Activated T-cell treated with anti-CD3 and anti-CD28 coated beads for 4 hours (primary cell): ENCODE data around the gene TRAF5.
"Not testable (repeated sequence)": the region's sequence is repeated elsewhere in the genome, so short reads cannot be mapped to it uniquely, and the experiment has no call there.

ENCODE experiments used
- DNase-seq: peaks from one replicate; pipeline ENCODE4 v3.0.0-alpha.2; 2020

Gene TRAF5, protein sequence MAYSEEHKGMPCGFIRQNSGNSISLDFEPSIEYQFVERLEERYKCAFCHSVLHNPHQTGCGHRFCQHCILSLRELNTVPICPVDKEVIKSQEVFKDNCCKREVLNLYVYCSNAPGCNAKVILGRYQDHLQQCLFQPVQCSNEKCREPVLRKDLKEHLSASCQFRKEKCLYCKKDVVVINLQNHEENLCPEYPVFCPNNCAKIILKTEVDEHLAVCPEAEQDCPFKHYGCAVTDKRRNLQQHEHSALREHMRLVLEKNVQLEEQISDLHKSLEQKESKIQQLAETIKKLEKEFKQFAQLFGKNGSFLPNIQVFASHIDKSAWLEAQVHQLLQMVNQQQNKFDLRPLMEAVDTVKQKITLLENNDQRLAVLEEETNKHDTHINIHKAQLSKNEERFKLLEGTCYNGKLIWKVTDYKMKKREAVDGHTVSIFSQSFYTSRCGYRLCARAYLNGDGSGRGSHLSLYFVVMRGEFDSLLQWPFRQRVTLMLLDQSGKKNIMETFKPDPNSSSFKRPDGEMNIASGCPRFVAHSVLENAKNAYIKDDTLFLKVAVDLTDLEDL

DNA sequence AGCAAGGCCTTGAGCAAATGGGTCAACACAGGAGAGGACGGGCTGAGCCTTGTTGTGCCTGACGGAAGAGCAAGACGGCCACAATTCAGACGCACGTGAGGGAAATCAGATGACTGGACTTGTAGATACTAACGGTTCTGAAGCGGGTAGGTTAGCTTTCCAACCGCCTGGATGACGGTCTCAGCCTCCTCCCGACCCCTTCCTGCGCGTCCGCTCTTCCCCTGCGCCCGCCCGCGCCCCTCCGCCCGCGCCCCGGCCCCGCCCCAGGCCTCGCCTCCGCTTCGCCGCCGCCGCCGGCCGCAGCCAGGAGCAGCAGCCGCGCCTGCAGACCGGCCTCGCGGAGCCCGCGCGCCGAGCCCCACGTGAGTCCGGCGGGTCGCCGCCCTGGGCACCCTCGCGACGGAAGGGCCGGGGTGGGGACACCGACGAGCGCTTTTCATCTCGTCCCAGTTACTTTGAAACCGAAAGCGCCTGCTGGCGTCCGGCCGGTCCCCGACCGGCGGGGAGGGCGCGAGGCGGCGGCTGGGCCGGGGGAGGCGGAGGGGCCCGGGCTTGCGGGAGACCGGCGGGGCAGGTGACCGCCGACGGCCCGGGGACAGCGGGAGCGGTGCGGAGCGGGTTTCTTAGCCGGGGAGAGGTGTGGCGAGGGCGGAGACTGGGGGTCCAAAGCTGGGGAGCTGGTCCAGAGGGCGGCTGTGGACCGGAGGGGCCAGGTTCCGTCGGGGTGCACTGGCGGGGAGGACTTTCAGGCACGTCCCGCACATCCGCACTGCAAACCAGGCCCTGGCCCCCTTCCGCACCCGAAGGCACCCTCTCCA, at the start of gene TRAF5:
Gene TRAF5 (plus strand): TSS at position 306 of the 818 bp plus-strand sequence. CDS start 26,407 bp downstream, outside the sequence.
- peak; percentile 40 for DNase-seq

DNA sequence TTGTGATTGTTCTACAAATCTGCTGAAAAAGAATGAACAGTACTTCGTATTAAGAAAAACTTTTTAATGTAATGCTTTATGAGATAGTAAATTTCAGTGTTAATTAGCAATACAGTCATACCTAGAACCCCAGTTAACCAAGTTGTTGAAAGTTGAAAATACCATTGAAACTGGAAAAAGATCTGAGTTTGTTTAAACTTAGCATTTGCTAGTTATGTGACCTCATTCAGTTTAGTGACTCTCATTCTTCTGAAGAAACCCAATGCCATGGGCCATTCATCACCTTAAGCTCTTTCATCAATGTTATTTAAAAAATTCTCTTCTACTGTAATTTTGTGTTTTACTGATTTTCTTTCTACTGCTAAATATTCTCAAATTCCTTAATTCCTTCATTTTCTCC, 47.3 kb upstream of the TRAF5 start:
- DNase-seq = no peak

DNA sequence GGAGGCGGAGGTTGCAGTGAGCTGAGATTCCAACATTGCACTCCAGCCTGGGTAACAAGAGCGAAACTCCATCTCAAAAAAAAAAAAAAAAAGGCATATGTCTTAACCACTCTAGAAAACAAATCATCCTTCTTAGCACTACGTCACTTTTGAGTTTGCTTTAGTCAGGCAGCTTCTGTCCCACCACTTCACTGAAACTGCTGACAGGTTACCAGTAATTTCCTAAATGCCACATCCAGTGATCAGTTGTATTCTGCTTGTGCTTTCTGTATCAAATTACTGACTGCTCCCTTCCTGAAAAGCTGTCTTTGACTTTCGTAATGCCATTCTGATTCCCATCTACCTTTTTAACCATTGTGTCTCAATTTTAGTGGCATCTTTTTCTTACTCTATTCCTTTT, 45.7 kb upstream of the TRAF5 start:
- no peak for DNase-seq

DNA sequence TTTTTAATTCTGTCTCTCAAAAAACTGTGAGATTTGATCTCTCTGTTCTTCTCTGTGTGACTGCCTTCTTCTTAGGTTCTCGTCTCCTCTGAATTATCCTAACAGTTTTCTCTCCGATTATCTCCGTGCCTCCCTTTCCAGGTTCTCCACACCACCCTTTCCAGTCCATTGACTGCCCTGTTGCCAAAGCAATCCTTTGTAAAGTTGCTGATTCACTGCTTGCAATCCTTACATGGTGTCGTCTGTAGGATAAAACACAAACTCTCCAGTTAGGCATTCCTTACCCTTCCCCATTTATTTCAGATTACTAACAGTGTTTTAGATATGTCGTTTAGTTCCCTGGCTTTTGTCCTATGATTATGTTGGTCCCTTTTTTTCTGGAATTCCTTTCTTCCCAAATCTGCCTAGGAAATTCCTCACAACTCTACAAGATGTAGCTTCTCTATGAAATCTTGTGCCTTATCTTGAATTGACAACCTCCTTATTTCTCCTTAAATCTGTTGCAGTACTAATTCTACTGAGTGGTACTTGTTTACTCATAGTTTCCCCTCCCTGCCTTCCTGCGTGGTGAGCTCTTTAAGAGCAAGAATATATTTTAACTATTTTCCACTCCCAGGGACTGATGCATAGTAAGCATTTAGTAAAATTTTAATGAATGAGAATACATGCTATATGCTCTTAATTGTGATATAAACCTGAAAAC, 45.2 kb upstream of the TRAF5 start:
- no peak for DNase-seq

DNA sequence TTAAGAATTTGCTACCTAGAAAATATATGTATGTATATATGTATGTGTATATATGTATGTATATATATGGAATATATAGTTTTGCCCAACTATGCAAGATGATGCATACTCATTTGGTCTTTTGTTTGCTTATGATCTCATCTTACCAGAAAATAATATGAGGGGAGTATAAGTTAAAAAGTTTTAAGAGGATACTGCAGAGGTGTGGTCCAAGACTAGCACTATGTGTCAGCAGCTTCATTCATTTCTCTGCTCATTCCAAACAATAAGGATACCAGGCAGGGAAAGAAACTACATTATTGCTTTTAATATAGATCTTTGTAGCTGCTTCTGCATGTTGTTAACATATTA, 44.6 kb upstream of the TRAF5 start:
- no peak for DNase-seq

DNA sequence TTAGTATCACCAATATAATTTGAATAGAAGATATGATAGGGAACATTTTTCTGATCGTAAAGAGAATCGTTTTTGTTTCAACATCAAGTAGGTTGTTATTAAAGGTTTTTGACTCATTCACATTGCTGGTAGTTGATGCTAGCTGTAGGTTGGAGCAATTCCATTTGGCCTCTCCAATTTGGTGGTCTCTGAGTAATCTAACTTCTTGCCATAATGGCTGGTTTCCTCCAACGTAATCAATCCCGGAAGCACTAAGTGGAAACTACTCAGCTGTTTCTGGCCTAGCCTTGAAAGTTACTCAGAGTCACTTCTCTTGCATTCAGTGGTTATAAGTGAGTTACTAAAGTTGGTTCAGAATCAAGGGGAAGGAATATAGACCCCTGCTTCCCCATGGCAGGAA, 41.4 kb upstream of the TRAF5 start:
- no peak for DNase-seq

DNA sequence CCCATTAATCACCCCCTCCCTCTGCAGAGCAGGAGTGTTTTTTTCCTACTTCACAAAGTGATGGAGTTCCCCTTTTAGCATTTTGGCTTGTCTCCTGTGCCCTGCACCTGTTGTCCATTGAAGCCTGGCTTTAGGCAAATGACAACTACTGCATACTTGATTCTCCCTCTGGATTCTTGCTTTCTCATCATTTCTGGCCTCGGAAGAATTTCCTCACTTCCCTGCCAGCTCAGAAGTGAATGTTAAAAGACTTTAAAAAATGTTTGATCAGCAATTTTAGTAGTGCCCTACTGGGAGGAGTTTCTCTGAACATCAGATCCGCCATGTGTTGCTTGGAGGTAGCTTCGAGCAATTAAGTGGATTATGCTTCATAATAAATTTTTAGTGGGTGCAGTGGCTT, 39.4 kb upstream of the TRAF5 start:
- no peak for DNase-seq

DNA sequence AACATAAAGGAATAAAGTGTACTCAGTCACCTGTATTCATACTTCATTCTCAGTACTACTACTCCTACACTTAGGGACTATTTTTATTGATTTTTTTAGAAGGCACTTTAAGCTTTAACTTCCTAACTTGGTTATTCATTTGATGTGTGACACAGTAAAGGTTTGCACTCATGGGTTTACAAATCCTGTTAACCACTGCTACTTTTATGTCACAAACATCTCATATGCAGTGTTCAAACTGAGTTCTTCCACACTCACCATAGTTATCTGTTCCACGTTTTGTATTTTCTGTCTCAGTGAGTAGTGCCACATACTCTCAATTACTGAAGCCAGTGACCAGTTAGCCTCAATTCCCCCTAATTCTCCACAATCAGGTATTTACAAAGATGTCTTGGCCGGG, 34.2 kb upstream of the TRAF5 start:
- DNase-seq = no peak

DNA sequence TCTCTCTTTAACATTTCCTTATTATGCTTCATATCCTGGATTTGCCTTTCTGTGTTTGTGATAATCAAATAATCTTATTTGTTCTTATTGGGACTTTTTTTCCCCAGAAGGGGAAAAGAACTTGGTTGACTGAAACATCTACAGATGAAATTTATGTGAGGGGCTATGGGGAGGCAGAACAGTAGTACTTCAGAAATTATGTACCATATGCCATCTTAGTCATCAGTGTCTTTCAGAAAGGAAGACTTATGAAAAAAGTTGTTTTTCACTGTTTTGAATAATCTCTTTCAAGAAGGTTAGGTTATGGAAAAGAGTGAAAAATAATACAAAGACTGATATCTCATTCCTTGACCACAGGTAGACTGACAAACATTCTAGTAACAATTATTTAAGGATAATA, 30.2 kb upstream of the TRAF5 start:
- DNase-seq = no peak

DNA sequence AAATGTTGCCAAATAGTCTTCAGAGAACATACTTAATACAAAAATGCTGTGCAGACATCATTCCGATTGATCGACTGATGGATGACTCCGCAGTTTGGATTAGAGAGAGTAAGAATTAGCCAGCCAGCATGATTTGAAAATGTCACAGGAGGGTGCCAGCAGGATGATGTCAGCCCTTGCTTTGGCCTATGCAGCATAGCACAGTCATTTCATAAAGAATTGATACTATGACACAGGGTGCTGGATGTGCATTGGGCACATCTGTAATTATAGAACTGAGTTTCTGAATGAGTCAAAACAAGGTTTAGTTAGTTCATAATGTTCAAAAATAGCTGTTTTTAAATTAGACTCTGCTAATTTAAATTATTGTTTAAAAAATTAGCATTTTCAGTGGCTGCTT, 21.6 kb upstream of the TRAF5 start:
- DNase-seq = no peak

DNA sequence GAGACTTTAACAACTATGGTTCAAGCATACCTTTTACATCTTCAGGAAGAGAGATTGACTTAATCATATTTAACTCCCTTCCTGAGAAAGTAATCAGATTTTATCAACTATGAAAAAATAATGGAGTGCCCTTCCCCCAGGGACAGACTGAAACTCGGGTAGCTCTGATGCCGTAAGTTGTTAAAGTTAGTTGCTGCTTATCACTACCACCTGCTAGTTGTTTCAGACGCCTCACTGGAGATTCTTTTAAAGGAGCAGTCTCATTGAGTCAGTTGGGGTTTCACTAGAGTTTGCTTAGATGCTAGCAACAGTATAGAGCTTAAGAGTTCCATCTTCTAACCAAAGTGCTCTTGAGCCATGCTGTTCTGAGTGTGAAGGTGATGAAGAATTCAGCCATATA, 17.0 kb upstream of the TRAF5 start:
- no peak for DNase-seq

DNA sequence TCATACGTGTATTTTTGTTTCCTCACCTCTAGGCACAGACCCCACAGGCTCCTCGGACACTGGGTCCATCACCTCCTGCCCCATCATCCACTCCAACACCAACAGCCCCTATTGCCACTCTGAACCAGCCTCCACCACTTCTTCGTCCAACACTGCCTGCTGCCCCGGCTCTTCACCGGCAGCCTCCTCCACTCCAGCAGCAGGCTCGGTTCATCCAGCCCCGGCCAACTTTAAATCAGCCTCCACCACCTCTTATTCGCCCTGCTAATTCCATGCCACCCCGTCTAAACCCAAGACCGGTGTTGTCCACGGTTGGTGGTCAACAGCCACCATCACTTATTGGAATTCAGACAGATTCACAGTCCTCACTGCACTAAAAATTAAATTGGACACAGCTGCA, 13.2 kb upstream of the TRAF5 start:
- no peak for DNase-seq

DNA sequence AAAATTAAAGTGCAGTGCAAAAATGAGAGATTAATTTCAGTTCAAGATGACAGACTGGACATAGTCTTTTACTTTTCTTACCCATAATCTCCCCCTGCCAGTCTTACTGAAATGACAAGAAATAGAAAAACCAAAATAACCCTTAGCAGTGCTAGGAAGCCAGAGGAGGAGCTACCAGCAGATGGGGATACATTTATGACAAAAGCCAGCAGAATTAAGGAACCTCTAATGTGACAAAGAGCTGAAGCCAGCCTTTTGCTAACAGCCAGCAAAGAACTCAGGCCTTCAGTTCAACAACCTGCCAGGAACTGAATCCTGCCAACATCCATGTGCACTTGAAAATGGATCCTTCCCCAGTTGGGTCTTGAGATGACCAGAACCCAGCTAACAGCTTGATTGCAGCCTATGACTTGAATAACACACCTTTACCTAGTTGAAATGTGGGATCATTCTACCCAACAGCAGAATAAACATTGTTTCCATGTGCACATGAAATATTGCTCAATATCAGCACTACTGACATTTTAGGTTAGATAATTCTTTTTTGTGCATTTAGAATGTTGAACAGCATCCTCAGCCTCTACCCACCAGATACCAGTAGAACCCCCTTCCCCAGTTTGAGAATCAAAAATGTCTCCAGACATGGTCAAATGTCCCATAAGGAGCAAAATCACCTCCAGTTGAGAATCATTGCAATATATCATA, 7.9 kb upstream of the TRAF5 start:
- no peak for DNase-seq

DNA sequence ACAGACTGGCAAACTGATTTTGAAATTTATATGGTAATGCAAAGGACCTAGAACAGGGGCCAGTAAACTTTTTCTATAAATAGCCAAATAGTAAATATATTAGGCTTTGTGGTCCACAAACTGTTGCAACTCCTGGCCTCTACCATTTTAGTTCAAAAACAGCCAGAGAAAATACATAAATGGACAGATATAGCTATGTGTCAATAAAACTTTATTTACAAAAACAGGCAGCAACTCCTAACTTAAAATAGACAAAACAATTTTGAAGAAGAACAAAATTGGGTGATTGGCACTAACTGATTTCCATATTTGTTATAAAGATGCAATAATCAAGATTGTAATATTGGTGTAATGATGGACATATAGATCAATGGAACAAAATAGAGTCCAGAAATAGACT, 6.7 kb upstream of the TRAF5 start:
- no peak for DNase-seq

DNA sequence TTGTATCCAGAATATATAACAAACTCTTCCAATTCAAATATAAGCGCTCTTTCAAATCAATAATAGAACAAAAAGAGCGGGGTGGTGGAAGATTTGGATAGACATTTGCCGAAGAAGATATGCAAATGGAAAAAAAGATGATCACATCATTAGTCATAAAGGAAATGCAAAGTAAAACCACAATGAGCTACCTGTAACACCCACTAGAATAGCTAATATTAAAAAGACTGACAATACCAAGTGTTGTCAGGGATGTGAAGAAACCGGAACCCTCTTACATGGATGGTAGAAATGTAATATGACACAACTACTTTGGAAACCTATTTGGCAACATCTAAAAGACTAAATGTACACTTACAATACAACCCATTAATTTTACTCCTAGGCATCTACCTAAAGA, 5.7 kb upstream of the TRAF5 start:
- DNase-seq = no peak

DNA sequence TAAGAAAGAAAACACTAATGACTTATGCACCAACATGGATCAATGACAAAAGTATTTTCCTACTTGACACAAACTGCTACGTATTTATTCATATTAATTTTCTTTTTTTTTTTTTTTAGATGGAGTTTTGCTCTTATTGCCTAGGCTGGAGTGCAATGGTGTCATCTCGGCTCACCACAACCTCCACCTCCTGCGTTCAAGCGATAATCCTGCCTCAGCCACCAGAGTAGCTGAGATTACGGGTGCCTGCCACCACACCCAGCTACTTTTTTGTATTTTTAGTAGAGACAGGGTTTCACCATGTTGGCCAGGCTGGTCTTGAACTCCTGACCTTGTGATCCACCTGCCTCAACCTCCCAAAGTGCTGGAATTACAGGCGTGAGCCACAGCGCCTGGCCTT, 5.0 kb upstream of the TRAF5 start:
- not testable (repeated sequence) for DNase-seq

DNA sequence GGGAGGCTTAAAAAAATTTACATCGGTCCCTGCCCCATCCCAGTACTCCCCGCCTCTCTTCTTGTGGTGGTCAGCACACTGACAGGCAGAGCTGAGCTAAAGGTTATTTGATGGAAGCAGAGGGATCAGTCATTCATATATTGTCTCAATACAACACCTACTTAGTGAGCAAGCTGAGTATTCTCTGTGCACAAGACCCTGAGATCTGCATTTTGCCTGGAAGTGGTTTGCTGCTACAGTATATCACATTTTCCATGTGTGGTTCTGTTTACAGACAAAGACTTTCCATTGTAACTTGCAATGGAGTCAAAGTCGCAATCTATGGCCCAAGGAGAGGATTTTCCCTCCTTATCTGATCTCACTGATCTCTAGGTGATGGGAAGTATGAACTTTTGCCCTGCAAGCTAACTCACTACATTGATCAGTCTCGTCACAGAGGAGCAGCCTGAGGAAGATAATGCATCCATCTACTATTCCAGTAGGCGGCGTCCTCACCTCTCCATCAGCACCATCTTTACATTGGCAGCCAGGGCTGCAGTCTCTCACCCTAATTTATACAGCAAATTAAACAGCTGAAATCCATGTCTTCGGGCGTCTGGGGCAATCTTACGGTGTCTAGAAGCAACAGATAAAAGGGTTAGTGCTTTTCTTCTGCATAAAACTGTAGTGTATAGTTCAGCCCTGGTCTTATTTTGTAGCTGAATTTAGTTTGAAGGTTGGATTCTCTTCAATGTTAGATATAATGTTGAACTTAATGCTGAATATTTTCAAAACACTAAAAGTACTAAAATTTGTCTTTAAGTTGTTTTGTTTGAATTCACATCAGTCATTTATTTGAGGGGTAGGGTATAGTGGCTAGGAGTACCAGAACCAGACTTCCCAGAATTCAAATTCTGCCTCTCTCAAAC, 3.2 kb upstream of the TRAF5 start:
- peak; percentile 59 for DNase-seq

DNA sequence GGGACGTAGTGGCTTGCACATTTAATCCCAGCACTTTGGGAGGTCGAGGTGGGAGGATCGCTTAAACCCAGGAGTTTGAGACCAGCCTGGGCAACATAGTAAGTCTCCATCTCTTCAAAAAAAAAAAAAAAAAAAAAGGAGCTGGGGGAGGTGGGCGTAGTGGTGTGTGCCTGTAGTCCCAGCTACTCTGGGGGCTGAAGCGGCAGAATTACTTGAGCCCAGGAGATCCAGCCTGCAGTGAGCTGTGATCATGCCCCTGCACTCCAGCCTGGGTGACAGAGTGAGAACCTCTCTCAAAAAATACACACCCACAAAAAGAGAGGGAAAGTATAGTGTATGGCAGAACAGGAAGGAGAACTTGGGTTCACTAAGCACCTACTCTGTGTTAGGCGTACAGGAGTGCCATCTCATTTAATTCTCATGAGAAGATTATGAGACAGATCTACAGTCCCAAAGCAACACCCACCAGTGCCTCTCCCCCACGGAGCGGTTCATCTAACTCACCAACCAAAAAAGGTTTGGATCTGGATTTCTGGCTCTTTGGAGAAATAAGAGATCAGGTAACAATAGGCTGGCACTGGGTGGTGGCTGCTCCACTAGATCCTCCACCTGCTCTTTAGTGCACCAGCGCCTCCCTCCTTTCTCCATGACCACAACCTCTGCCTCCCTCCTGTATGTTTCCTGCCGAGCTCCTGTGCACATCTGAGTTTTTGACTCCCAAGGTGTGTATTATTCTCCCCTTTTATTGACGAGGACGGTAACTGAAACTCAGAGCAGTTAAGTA, 1.4 kb upstream of the TRAF5 start:
- DNase-seq = no peak

DNA sequence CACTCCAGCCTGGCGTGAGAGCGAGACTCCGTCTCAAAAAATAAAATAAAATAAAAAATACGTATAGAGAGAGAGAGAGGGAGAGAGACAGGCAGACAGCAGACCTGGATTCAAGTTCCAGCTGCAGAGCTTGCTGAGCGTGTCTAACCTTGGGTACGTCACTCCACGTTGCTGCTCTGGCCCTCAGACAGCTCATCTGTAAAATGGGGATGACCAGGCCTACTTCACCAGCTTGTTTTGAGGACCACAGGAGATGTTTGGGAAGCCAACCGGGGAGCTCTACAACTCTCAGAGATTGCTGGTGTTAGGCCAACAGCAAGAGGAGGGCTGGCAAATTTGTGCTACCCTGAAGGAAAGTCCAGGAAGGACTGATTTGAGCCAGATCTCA, 499 bp upstream of the TRAF5 start:
- DNase-seq = no peak

DNA sequence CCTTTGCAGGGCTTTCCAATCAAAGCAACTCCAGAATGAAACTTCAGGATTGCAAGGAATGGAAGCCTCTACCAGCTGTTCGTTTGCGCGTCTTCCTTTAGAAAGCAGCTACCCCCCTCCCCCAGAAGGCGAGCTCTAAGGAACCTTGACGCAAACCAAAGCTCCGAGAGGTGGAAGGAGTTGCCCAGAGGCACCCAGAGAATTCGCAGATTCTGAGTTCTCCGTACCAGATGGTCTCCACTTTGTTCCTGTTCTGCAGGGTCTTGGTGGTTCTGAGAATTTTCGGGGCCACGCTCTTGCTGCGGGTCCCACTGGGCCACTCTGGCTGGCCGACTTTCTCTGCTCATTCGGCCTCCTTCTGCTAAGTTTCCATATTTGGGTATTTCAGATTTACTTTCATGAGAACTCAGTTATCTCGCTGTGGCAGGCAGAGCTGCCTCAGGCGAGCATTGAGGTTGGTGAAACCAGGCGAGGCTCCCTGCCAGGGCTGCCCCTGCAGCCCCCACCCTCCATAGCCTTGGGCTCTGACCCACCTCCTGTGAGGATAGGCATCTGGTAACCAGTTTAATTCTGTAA, 801 bp downstream of the TRAF5 start:
- DNase-seq = no peak
